Stomach (tissue), 9 donors: ENCODE data around the gene NCOA6. TPM values are rescaled to one million over a fixed set of nuclear protein-coding genes. Genes with fewer than 3 reads are reported as not detected.

Source experiments
- DNase-seq, 2 donors: peaks; one replicate each; pipeline versions ENCODE4 v3.0.0 to v3.0.0-alpha.2; 2013 to 2019
- H3K27ac ChIP-seq, 5 donors: fragments of 200-600 bp in 4 of 5; sonication (generic) in 4 of 5; one replicate each; pipeline ENCODE4 v1.5.1; 2013 to 2019; ENCODE audit warnings: mild to moderate bottlenecking in 1 of 5, moderate library complexity in 1 of 5
- H3K27me3 ChIP-seq, 3 donors: fragments of 200-600 bp; sonication (generic); one replicate each; pipeline ENCODE4 v1.5.1; 2017 to 2019; ENCODE audit warnings: mixed run types in 1 of 3
- H3K36me3 ChIP-seq, 4 donors: fragments of 200-600 bp; sonication (generic); 1 replicate in 3 of 4; 2 replicates in 1 of 4; pipeline ENCODE4 v1.5.1; 2016 to 2019
- H3K4me1 ChIP-seq, 4 donors: fragments of 200-600 bp; sonication (generic); one replicate each; pipeline ENCODE4 v1.5.1; 2016 to 2019
- H3K4me3 ChIP-seq, 4 donors: fragments of 200-600 bp; sonication (generic) in 3 of 4; one replicate each; pipeline ENCODE4 v1.5.1; 2016 to 2019; ENCODE audit warnings: mild to moderate bottlenecking in 1 of 4
- H3K9me3 ChIP-seq, 4 donors: fragments of 200-600 bp; sonication (generic); one replicate each; pipeline ENCODE4 v1.5.1; 2016 to 2019
- EP300 ChIP-seq: sonication (generic); formaldehyde crosslinking; IDR thresholded peaks from one replicate; pipeline ENCODE4 v1.6.1; 2017; ENCODE audit warnings: antibody characterized with exemption
- POLR2A ChIP-seq, 4 donors: fragments of 450-650 bp; IDR thresholded peaks; one replicate each; pipeline ENCODE4 v1.6.1; 2016; ENCODE audit warnings: antibody characterized with exemption in 4 of 4, control low read depth in 2 of 4, mild to moderate bottlenecking in 1 of 4, moderate library complexity in 1 of 4
- POLR2AphosphoS5 ChIP-seq, 3 donors: sonication (generic); formaldehyde crosslinking; IDR thresholded peaks; one replicate each; pipeline ENCODE4 v1.6.1; 2016; ENCODE audit warnings: antibody characterized with exemption in 3 of 3
- WGBS, 5 donors: extraction: QIAGEN DNeasy Blood & Tissue Kit in 3 of 5; methylation state at CpG; one replicate each; pipeline versions ENCODE4 v1.1.5 to v1.1.7; 2013 to 2018; 5-methylcytosine and 5-hydroxymethylcytosine counted together
- intact Hi-C: fragments of 100-400 bp; cut with DNase I; formaldehyde crosslinking; loops from one replicate; pipeline ENCODE4 v1.15.1; 2023; ENCODE audit warnings: low total_unique reads
- polyA plus RNA-seq, 3 donors: library from polyadenylated mRNA; stranded (reverse); fragments of 200-250 nt; gene quantifications; one replicate each; pipeline ENCODE4 v1.2.3, GENCODE V29; 2013
- total RNA-seq, 5 donors: library from RNA; depleted of rRNA; stranded (reverse); fragments of >200 nt; gene quantifications; one replicate each; pipeline versions ENCODE4 v1.1.0 to v1.2.3, GENCODE V29; 2014 to 2016
- TF ChIP-seq, protein P1 (sequence below), 7 experiments: fragments of 450-650 bp in 4 of 7; fragments of 200-600 bp in 3 of 7; sonication (generic) in 3 of 7; IDR thresholded peaks; one replicate each; pipeline ENCODE4 v1.5.1; 2016 to 2019; ENCODE audit warnings: antibody characterized with exemption in 7 of 7, control low read depth in 2 of 7, mild to moderate bottlenecking in 1 of 7
- donor health status: healthy with polysubstance abuse.
- donor health status: Bipolar disorder and iron deficiency.
- donor health status: healthy.

Gene NCOA6
- total and polyA plus RNA-seq, 8 donors, result 9.7 to 63.8 (median 20.7) TPM

DNA sequence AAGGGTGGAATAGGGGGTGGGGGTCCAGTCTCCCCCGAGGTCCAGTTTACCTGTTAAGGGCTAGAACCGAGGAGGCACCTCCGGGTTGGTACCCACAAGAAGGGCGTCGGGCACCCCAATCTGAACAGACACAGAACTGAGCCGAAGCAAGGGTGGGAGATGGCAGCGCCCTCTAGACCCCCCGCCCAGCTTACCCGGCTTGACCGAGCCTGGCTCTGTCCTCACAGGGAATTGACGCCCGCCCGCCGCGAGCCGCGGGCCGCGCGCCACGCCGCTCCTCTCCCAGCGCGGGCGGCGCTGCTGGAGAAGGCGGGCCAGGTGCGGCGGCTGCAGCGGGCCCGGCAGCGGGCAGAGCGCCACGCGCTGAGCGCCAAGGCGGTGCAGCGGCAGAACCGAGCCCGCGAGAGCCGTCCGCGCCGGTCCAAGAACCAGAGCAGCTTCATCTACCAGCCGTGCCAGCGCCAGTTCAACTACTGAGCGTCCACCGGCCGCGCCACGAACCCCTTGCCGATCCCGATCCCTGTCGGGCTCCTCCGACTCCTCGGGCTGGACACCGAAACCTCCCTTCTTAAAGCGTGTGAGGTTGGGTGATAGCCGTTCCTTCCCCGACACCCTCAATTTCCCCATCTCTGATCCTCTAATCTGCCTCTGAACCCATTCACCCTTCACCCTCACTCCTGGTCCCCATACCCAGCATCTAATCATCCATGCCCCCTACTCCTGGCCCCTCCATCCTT lies 115.5 kb downstream of the NCOA6 start:
- peaks cover 23 to 76% (median 39%) of the 10 kb centered on the region in 4 donors for H3K4me1 ChIP-seq
- TF ChIP-seq POLR2AphosphoS5 (IDR thresholded peaks at IDR 0.05) (no peak), EP300 (no peak), POLR2A (IDR thresholded peaks at IDR 0.05) (no peak)
- TF ChIP-seq, protein P1, sequence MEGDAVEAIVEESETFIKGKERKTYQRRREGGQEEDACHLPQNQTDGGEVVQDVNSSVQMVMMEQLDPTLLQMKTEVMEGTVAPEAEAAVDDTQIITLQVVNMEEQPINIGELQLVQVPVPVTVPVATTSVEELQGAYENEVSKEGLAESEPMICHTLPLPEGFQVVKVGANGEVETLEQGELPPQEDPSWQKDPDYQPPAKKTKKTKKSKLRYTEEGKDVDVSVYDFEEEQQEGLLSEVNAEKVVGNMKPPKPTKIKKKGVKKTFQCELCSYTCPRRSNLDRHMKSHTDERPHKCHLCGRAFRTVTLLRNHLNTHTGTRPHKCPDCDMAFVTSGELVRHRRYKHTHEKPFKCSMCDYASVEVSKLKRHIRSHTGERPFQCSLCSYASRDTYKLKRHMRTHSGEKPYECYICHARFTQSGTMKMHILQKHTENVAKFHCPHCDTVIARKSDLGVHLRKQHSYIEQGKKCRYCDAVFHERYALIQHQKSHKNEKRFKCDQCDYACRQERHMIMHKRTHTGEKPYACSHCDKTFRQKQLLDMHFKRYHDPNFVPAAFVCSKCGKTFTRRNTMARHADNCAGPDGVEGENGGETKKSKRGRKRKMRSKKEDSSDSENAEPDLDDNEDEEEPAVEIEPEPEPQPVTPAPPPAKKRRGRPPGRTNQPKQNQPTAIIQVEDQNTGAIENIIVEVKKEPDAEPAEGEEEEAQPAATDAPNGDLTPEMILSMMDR (IDR thresholded peaks at IDR 0.05), result peak in 1 of 7 experiments; percentile 31
- H3K36me3 ChIP-seq, result peaks cover 11 to 23% (median 18%) of the 10 kb centered on the region in 4 donors
- intact Hi-C loops, result no loop called here
- H3K27ac ChIP-seq, result peak overlapping the region; percentile 84 to 100 (median 91)
- WGBS, 5 donors, result 1 to 12% (median 2%) methylated on average over 22 to 61 of the region's 61 CpGs
- H3K27me3 ChIP-seq, result no peaks in the 10 kb centered on the region
- H3K9me3 ChIP-seq, result no peaks in the 10 kb centered on the region
- peak overlapping the region; percentile 57 to 82 (median 66) for H3K4me3 ChIP-seq
- DNase-seq, result peak; percentile 83 to 90

DNA sequence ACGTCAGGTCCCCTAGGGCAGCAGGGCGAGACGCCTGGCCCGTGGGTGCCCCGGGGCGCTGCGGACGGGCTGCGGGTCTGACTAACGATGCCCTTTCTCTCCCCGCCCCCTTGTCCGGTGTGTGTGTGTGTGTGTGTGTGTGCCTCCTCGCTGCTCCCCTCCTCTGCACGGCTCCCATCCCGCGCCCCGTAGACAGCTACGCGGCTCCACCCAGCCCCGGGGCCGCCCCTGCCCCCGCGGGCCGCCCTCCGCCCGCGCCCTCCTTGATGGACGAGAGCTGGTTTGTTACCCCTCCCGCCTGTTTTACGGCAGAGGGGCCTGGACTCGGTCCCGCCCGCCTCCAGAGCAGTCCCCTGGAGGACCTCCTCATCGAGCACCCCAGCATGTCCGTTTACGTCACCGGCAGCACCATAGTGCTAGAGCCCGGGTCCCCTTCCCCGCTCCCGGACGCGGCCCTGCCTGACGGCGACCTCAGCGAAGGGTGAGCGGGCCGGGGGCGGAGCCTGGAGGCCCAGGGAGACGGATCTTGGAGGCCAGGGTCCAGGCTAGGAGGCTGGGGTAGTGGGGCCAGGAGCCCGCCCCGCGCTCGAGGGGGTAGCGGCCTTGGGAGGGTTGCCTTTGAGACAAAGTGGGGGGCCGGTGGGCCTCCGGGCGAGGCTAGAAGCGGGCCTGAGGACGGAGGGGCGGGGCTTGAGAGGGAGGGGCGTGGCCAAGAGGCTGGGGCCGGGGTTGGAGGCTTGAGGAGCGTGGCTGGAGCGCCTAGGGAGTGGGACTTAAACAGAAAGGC lies 116.2 kb downstream of the NCOA6 start:
- Histone ChIP-seq H3K9me3 (no peaks in the 10 kb centered on the region), H3K27me3 (no peaks in the 10 kb centered on the region), H3K27ac (peak overlapping the region; percentile 84 to 100 (median 91)), H3K36me3 (peaks cover 7 to 15% (median 12%) of the 10 kb centered on the region in 4 donors), H3K4me3 (peak overlapping the region; percentile 57 to 82 (median 66)), H3K4me1 (peaks cover 26 to 80% (median 42%) of the 10 kb centered on the region in 4 donors)
- intact Hi-C loops, result no loop called here
- peak; percentile 85 to 94 for DNase-seq
- WGBS, 5 donors, result 1 to 3% (median 1%) methylated on average over 19 to 64 of the region's 64 CpGs
- TF ChIP-seq, protein P1 (IDR thresholded peaks at IDR 0.05), result no peak
- no peak for TF ChIP-seq POLR2A (IDR thresholded peaks at IDR 0.05)
- TF ChIP-seq POLR2AphosphoS5 (IDR thresholded peaks at IDR 0.05), result no peak
- TF ChIP-seq EP300, result no peak

DNA sequence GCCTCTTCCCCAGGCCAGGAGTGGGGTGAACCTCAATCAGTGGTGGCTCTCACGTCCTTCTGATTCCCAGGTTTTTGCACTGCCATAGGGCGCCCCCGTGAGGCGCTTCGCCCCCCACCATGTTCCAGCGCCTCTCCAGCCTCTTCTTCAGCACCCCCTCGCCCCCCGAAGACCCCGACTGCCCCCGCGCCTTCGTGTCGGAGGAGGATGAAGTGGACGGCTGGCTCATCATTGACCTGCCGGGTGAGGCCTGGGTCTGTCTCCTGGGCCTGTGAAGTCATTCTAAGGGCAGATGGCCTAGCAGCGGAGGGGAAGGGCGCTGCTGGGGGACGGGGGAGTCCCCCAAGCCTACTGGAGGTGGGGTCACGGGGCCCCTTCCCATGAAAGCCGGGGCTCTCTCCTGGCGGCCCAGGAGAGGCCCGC lies 116.8 kb downstream of the NCOA6 start:
- intact Hi-C loops, result no loop called here
- DNase-seq, result peak; percentile 48 to 83

More for the DNA sequence above, 116.8 kb downstream of the NCOA6 start:
- no peaks in the 10 kb centered on the region for H3K9me3 ChIP-seq
- WGBS, 5 donors, result 8 to 13% (median 10%) methylated on average over 10 to 22 of the region's 22 CpGs
- peak overlapping the region; percentile 84 to 100 (median 91) for H3K27ac ChIP-seq
- no peak for TF ChIP-seq EP300
- TF ChIP-seq, protein P1 (IDR thresholded peaks at IDR 0.05), result peak in 4 of 7 experiments; percentile 11 to 60 (median 29)
- no peaks in the 10 kb centered on the region for H3K27me3 ChIP-seq
- H3K36me3 ChIP-seq, result peaks cover under 1 to 10% (median 6%) of the 10 kb centered on the region in 4 donors
- H3K4me1 ChIP-seq, result peaks cover 26 to 74% (median 45%) of the 10 kb centered on the region in 4 donors
- peak overlapping the region; percentile 57 to 82 (median 66) for H3K4me3 ChIP-seq
